ENCODE measurements around the gene ECPAS.

DNA sequence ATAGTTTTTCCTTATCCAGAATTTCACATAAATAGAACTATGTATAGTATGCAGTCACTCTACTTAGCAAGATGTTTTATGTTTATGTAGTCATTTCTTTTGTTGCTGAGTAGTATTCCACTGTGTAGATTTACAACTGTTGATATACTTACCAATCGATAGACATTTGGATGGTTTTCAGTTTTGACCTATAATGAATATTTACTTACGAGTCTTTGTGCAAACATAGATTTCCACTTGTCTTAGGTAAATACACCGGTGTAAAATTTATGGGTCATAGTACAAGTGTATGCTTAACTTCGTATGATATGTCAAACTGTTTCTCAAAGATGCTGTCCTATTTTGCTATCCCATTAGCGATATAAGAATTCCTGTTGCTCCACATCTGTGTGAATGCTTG, 134.4 kb downstream of the ECPAS start:
- TF ChIP-seq CTCF (conservative IDR thresholded peaks at IDR 0.05) (no peak), EZH2 (IDR thresholded peaks at IDR 0.05; ENCODE audit: low read depth) (no peak)

Measured in PC-9 (cell line).